Activated T-helper 1 cell treated with Interleukin-2 at 50 U/mL for 16 hours (primary cell): ENCODE measurements around the gene SFRP5.

Source experiments
- DNase-seq: peaks from one replicate; pipeline ENCODE4 v3.0.0-alpha.2; 2020; ENCODE audit warnings: low read depth

SFRP5 gene

GRCh38 chr10:97785731-97786130 is 13.9 kb upstream of the SFRP5 start:
- DNase-seq: no peak

- DNase-seq: no peak
Measured at GRCh38 chr10:97785231-97785630, 13.4 kb upstream of the SFRP5 start.

GRCh38 chr10:97784200-97784810 is 12.5 kb upstream of the SFRP5 start:
- DNase-seq: no peak

GRCh38 chr10:97782455-97783228 is 10.8 kb upstream of the SFRP5 start:
- DNase-seq: no peak

GRCh38 chr10:97781618-97782331 is 10.0 kb upstream of the SFRP5 start:
- DNase-seq: no peak

- DNase-seq: no peak
Measured at GRCh38 chr10:97780841-97781617, 9.2 kb upstream of the SFRP5 start.

GRCh38 chr10:97779975-97780374 is 8.2 kb upstream of the SFRP5 start:
- DNase-seq: no peak

GRCh38 chr10:97779492-97779891 is 7.7 kb upstream of the SFRP5 start:
- no peak for DNase-seq

- no peak for DNase-seq
Measured at GRCh38 chr10:97778452-97779302, 6.9 kb upstream of the SFRP5 start.

- DNase-seq: no peak
Measured at GRCh38 chr10:97777143-97777542, 5.3 kb upstream of the SFRP5 start.

GRCh38 chr10:97774811-97775294 is 3.1 kb upstream of the SFRP5 start:
- DNase-seq: no peak

GRCh38 chr10:97773096-97773495 is 1.3 kb upstream of the SFRP5 start:
- no peak for DNase-seq

- no peak for DNase-seq
Measured at GRCh38 chr10:97771055-97771891, 526 bp downstream of the SFRP5 start.

- no peak for DNase-seq
Measured at GRCh38 chr10:97770255-97770654, 1.5 kb downstream of the SFRP5 start.

- no peak for DNase-seq
Measured at GRCh38 chr10:97768322-97769315, 3.2 kb downstream of the SFRP5 start.

- DNase-seq: no peak
Measured at GRCh38 chr10:97766996-97767924, 4.5 kb downstream of the SFRP5 start.

GRCh38 chr10:97766106-97766810 is 5.5 kb downstream of the SFRP5 start:
- no peak for DNase-seq
